Measurements from ENCODE around the gene CLIP4.

CLIP4 gene

GRCh38 chr2:29192526-29192925 is 77.3 kb downstream of the CLIP4 start:
- DNase-seq = no peak

GRCh38 chr2:29193111-29193510 is 77.9 kb downstream of the CLIP4 start:
- no peak for DNase-seq

GRCh38 chr2:29193681-29194080 is 78.5 kb downstream of the CLIP4 start:
- DNase-seq = no peak

GRCh38 chr2:29195796-29196195 is 80.6 kb downstream of the CLIP4 start:
- DNase-seq = no peak

- DNase-seq = no peak
These were observed 81.9 kb downstream of the CLIP4 start for GRCh38 chr2:29196792-29197788.

GRCh38 chr2:29201979-29202378 is 86.8 kb downstream of the CLIP4 start:
- no peak for DNase-seq

- DNase-seq = no peak
These were observed 87.7 kb downstream of the CLIP4 start for GRCh38 chr2:29202819-29203495.

- DNase-seq = no peak
These were observed 91.7 kb downstream of the CLIP4 start for GRCh38 chr2:29206941-29207340.

GRCh38 chr2:29207352-29208148 is 92.3 kb downstream of the CLIP4 start:
- no peak for DNase-seq

GRCh38 chr2:29209551-29209950 is 94.3 kb downstream of the CLIP4 start:
- no peak for DNase-seq

- no peak for DNase-seq
These were observed 96.8 kb downstream of the CLIP4 start for GRCh38 chr2:29212009-29212408.

GRCh38 chr2:29213888-29214291 is 98.7 kb downstream of the CLIP4 start:
- no peak for DNase-seq

- no peak for DNase-seq
These were observed 99.9 kb downstream of the CLIP4 start for GRCh38 chr2:29215073-29215472.

- DNase-seq = no peak
These were observed 100.8 kb downstream of the CLIP4 start for GRCh38 chr2:29215739-29216608.

- no peak for DNase-seq
These were observed 101.3 kb downstream of the CLIP4 start for GRCh38 chr2:29216609-29216909.

GRCh38 chr2:29218071-29218470 is 102.9 kb downstream of the CLIP4 start:
- no peak for DNase-seq

- DNase-seq = no peak
These were observed 103.4 kb downstream of the CLIP4 start for GRCh38 chr2:29218550-29219125.

- no peak for DNase-seq
These were observed 104.2 kb downstream of the CLIP4 start for GRCh38 chr2:29219374-29219773.

- DNase-seq = no peak
These were observed 105.5 kb downstream of the CLIP4 start for GRCh38 chr2:29220506-29221270.

- DNase-seq = no peak
These were observed 107.4 kb downstream of the CLIP4 start for GRCh38 chr2:29222381-29223179.
